Hematopoietic multipotent progenitor cell treated with erythropoietin and hydrocortisone succinate and interleukin-3 and kit ligand, for 8 days (in vitro differentiated cells): Measurements from ENCODE around the gene PCYOX1L.

ENCODE experiments used
- DNase-seq: peaks from one replicate; pipeline ENCODE4 v3.0.0-alpha.2; 2015

PCYOX1L gene

DNA sequence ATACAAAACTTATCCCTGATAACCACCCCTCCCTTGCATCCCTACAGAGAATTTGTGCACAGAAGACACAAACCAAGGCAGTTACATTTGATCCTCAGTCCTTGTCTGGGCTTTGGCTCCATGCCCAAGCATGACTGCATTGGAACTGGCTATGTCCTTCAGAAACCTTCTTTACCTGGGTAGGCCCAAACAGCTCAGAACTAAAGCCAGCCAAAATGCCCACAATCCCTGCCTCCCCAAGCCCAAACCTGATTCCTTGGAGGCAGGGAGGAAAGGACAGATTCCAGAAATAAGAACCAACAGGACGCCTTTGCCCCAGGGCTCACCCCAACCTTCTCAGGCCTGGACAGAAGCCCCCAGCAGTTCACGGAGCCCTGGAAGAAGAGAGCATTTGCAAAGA lies 13.0 kb downstream of the PCYOX1L start:
- no peak for DNase-seq

DNA sequence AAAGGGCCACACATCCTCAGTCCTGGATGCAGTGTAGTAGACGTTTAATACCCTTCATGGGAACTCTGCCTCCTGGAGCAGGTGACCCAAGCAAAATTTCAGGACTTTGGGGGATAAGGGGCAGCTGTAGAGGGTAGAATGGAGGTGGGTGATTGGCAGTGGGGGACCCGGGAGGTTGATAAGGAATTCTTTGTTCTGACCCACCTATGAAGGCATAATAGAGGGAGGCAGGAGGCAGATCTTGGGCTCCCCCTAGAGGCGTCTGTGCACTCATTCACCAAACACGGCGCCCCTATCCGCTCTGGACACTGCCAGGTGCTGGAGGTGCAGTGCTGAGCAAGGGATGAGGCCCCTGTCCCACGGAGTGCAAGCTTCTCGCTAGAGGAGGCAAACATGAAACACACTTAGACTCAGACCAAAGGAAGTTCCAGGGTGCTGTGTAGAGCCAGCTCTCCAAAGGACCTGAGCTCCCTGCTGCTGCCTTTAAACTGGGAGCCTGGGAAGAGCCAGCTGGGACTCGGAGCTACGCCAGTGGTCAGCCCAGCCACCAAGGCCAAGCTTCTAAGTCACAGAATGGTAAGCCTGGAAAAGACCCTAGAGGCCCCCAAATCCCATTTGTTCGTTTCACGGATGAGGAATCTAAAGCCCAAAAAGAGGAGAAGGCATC lies 13.6 kb downstream of the PCYOX1L start:
- DNase-seq, result peak; percentile 70

DNA sequence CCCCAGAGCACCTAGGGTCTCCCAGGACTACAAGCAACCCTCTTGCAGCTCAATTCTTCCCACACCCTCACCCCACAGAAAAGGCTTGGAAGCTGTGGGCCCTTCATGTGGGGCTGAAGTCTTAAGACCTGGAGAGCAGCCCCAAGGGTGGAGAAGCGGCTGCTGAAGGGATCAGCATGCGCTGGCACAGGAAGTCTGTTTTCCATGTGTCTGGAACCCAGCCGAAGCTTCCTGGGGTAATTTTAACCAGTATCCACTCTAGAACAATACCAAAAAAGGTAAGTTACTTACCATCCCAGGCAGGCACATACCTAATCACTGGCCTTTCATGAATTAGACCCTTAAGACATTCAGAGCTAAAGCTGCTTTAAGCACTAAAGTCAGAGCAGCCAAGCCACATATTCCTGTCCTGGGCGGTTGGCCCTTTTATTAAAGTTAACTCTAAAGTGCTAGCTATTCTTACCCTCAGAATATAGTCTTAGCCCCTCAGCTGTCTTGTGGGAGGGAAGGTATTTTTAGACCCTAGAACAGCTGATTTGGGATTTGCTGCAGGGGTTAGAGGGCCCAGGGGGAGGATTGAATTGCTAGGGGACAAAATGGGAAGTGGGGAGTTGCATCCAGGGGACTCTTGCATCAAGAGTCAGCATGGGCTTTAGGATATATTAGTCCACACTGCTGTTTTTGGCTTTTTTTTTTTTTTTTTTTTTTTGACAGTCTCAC lies 14.4 kb downstream of the PCYOX1L start:
- DNase-seq, result no peak

DNA sequence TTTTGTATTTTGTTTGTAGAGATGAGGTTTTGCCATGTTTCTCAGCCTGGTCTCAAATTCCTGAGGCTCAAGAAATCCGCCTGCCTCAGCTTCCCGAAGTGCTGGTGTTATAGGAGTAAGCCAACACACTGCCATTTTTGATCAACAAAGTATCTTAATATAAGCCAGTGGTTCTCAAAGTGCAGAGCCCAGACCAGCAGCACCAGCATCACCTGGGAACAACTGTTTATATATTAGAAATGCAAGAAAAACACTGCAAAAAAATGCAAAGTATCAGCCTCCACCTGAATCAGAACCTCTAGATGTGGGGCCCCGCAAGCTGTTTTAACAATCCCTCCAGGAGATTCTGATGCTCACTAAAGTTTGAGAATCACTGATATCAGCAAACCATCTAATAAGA lies 15.1 kb downstream of the PCYOX1L start:
- DNase-seq, result no peak

DNA sequence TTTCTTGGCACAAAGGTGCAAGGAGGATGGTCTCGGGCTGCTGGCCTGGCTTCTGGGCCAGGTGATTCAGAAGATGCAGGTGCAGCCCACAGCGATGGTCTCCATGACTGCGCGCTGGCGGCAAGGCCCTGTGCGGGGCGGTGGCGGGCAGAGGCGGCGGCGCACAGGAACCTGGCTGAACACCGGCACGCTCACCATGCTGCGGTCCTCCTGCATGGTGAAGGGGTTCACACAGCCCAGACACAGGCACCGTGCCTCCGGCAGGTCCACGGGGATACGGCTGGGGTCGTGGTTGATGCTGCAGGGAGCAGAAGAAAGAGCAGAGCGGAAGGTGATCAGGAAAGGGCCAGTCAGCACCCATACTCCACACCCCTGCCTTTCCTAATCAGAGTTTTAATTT lies 16.5 kb downstream of the PCYOX1L start:
- no peak for DNase-seq

DNA sequence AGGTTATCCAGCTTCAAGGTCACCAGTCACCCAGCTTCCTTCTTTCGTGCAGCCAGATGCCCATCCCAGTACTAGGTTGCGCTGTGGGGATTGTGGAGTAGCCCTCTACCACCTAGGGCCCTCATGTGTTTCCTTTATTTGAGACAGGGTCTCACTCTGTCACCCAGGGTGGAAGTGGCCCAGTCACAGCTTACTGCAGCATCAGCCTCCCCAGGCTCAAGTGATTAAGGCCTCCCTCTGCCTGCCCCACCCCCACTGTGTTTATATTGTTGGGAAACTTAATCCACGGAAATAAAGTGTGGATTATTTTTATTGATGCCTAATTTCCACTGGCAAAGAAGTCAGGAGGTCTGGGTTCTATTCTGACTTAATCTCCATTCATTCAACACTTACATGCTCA lies 17.0 kb downstream of the PCYOX1L start:
- DNase-seq, result no peak

DNA sequence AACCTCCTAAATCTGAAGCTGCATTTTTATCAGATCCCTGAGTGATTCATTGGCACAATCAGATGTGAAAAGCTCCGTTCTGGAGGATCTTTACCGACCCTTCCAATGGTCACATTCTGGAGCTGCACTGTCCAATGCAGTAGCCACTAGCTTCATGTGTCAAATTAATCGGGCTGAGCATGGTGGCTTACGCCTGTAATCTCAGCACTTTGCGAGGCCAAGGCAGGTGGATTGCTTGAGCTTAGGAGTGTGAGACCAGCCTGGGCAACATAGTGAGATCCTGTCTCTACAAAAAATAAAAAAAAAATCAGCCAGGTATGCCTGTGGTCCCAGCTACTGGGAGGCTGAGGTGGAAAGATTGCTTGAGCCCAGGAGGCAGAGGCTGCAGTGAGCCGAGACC lies 17.6 kb downstream of the PCYOX1L start:
- DNase-seq, result no peak

DNA sequence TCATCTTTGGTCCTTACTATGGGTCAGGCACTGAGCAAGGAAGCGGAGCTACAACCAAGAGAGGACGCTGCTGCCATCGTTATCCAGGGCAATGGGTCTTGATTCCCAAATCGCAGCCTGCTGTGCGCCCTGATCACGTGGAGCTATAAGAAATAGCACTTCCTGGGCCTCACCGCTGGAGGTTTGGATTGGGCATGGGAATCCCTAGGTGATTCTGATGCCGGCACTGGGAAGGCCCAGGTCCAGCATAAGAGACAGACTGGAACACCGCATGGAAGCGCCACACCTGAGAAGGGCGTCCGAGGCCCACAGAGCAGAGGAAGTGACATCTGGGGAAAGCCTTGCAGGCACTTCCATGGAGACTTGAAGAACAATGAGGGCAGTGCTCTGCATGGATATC lies 18.3 kb downstream of the PCYOX1L start:
- DNase-seq, result no peak

DNA sequence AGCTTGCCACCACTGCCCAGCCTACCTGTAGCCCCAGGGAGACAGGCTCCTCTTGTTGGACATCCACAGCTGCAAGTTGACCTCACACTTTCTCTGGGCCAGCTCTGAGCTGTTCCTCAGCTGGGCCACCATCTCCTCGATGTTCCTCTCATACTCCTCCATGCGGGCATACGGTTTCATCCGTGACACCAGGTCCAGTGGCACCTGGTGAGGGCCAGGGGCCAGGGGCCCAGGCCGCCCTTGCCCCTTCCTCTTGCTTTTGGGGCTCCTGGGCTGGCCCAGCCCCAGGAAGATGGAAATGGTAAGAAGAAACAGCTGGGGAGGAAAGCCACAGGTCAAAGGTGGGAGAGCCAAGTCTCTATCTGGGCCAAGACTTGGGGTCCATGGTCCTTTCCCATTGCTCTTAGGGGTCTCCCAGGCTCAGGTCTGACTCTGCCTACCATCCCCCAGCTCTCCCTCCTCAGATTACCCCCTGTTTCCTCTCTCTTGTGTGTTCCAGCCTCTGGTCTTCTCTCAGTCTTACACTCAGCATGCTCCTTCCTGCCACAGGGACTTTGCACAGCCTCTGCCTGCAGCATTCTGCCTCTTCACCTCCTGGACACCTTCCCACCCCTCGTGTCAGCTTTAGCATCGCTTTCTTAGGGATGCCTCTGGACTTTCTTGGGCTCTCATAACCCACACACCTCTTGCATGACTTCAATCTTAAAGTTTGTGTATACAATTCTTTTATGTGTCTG lies 19.0 kb downstream of the PCYOX1L start:
- no peak for DNase-seq

DNA sequence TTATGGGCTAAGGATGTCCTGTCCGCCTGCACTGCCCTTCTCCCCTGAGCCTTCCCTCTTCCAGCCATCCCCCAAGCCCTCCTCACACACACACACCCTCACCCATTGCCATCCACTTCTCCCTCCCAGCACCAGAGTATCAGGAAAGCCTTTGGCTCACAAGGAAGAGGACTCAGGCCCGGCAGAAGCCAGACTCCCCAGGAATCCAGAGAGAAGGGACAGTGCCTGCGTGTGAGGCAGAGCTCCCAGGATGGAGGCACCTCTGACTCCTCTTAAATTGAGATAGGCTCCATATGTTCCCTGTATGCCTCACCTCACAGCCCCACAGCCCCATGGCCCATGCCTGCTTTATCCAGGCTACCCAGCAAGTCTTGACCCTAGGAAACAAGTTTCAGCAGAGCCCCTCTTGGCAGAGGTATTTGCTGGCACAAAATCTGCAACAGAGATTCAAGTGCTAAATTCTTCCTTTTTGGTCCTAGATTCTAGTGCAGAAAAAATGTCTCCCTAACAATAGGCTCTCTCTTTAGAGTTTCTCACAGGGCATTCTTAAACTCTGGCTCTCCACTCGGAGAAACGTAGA lies 20.5 kb downstream of the PCYOX1L start:
- DNase-seq, result no peak

DNA sequence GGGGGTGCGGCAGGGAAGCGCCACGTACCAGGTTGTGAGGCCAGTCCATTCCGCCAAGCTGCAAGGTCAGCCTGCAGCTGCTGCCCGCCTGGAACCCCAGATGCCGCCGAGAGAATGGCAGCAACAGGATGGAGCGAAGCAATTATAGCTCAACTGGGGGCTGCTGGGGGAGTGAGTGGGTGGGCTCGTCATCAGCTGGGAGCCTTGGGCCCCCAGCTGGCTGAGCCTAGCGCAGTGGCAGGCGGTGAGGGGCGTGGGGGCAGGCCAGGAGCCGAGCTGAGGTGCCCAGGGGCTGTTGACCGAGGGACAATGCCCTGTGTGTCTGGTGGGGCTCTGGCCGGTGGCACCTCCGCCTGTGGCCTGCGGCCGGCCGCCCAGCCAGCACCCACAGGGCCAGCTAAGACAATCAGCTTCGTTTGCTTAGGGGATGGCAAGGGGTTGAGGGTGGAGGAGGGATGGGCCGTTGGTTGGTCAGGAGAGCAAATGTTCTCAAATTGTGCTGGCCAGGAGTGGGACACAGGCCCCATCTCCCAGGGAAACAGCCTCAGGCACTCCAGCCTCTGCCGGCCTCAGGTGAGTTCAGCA lies 21.4 kb downstream of the PCYOX1L start, which contains the start of gene IL17B:
TSS of gene IL17B (minus strand) at position 116 of the 585 bp plus-strand sequence. CDS start at position 49, 67 bp downstream.
- no peak for DNase-seq

DNA sequence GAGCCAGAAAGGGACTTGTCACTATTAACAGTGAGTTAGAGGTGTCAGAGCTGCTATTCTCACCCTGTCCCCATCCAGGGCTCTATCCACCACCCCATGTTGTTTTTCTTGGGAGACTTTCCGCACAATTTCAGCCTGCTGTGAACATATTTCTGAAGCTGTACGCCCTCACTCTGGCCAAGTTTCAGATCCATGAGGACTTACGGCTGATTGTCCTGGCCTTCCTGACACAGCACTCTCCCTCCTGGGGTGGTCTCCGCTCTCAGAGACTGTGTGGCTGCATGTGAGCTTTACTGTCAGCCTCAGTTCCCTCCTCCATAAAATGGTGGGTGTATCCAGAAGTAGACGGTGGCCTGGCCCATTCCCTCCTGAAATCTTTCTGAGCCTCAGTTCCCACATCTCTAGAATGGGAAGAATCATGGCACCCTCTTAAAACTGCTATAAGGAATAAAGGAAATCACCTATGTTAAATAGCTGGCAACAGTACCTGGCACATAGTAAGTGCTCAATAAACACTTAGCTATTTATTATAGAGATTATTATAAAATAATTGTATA lies 22.1 kb downstream of the PCYOX1L start:
- no peak for DNase-seq

DNA sequence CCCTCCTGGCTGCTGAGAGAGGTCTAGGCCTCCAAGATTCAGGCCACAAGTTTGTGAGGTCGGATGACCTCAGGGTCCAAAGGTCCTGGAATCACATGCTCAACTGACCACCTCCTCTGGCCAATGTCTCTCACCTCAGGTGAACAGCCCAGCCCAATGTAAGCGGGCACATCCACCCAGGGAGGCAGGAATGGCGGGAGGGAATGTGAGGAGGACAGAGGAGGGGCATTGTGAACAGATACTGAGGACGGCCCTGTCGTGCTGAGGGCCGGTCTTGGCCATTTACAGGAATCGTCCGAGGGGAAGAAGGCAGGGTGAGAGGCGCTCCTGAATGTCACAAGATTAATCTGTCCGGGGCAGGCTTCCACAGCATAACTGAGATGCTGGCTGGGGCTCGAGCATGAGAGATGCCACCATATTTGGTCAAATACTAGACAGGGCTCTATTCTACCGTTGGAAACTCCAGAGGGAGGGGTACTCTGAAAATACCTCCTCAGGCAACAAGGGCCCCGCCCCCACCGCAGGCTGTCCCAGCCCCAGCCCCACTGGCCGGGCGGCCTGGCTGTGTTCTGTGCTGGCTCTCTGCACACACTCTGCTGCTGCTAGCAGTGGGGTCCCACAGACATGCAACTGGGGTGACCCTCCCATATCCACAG lies 22.7 kb downstream of the PCYOX1L start:
- no peak for DNase-seq

DNA sequence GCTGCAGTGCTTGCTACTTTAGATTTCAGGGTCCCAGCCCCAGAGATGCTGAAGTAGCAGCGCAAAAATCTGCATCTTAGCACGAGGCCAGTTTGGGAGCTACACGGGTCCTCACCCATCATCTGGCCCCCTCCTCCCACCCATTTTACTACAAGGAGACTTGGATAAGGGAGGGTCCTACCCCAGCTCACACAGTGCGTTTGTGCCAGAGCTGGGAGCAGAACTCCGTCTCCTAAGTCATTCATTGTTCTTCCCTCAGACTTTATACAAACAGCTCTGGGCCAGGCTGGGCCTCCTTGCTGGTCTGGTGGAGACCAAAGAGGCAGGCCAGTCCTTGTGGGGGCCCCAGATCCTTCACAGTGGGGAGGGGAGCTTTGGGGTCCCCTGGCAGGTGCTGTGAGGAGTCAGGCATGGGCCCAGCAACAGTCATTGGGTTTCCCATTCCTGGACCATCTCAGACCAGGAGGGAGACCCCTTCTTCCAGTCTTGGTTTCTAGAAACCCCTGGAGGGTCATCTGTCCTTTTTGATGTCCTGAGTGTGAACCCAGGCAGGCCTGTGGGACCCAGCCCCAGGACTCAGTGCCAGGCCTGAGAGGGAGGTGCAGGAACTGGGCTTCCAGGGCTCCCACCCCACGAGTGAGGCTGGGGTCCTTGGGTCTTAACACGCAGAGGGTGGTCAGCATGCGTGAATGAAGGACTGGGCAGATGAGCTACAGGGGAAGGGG lies 23.6 kb downstream of the PCYOX1L start:
- DNase-seq, result no peak

DNA sequence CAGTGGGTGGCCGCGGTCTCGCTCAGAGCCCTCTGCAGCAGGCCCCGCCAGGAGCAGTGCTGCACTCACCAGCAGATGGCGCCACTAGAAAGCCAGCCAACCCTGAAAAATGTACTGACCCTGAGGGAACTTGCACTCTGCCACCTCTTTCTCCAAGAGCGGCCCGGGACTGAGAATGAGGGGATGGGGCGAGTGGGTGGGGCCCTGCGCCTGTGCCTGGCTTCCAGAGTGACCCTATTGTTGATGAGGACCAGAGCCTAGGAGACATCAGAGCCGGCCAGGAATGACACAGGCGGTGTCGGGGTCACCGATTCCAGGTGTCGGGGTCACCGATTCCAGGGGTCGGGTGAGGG lies 24.1 kb downstream of the PCYOX1L start:
- peak; percentile 63 for DNase-seq

DNA sequence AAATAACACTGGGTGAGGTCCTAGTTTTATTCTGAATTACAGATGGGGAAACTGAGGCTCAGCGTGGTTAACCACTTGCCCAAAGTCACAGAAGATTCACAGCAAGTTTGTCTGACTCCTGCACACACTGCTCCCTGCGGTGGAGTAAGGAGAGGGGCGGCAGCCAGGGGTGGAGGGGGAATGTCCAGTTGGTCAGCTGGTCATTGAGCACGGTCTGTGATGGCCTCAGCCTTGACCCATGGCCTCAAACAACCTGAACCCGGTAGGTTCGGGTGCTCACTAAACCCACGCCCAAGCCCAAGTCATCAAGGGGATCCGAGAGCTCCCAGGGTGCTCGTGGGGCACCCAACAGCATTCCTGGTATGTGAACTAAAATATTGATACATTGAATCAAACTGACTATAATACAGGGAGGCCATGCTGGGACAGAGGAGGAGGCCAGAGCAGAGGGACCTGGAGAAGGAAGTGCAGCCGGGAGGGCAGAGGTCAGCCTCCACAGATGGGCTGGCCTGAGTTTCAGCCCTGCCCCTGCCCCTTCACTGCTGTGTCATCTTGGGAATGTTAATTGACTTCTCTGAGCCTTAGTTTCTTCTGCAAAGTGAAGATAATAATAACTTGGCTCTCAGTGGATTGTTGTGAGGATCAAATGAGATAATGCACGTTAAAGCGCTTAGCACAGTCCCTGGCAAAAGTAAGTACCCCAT lies 24.8 kb downstream of the PCYOX1L start:
- no peak for DNase-seq

DNA sequence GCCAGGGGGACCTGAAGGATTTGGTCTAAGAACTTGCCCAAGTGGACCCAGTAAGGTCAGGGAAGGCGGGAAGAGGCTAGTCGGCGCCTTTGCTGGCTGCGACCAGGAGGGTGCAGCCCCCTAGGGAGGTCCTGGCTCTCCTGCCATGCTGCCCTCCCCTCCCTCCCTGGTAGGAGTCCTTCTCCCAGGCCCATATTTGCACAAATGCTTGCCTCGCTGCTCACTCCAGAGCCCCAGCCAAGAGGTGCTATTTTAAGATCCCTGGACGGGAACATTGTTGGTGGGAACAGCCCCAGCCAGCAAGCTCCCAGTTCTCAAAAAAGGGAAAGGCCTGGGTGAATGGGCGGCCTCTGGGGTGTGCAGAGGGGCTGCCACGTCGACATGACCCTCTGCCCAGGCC lies 25.6 kb downstream of the PCYOX1L start:
- DNase-seq, result no peak

DNA sequence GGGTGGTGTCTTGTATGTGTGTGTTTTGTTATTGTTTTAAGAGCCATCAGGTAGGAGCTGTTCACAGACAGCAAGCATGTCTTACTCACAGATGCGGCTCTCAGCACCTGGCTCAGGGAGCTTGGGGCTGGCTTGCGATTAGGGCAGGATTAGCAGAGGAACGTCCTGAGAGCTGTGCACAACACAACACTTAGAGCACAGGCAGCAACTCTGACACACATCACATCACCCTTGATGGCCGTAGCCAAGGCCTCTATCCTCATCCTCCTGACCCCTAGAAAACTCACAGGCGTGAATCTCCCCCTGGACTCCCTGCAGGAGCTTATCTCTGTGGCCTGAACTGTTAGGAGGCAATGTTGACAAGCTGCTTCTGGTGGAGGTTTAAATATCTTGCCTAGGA lies 28.3 kb downstream of the PCYOX1L start:
- DNase-seq, result no peak

DNA sequence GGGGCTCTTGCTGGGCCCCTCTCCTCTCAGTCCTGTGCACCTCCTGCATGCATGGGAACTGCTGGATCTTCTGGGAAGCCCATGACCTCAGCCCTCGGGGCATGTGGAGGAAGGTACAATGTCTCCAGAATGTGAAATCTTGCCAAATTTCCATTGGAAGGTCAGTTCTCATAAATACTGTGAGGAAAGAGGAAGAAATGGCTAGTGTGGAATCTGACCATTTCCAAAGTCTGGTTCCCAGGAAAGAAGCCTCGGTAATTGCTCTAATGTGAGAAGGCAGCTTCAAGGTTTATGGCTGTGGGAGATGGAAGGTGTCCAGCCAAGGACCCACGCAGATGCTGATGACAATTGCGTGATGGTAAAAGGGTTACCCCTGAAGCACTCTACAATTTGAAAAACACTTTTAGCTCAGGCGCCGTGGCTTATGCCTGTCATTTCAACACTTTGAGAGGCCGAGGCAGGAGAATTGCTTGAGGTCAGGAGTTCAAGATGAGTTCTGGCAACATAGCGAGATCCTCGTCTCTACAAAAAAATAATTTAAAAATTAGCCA lies 29.3 kb downstream of the PCYOX1L start:
- DNase-seq, result no peak

DNA sequence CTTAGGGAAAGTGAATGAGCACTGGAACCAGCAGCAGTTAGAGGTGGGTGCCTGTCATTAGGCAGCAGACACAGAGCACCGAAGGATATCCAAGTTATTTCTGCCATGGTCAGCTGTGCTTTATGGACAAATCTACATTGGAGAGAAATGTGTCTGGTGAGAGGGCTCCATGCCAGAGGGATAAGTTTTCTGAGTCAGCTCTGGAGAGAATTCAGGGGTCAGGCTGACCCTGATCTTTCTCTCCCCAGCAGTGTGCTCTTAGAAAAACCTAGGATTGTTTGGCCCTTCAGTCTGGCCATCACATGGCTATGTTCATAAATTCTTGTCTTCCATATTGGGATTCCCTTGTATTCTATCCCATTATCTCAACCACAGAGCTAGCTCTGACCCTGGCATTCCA lies 30.1 kb downstream of the PCYOX1L start:
- no peak for DNase-seq
